HTR-8/SVneo (cell line): Measurements from ENCODE around the gene ANKS1A.
"Not testable (repeated sequence)": the region's sequence is repeated elsewhere in the genome, so short reads cannot be mapped to it uniquely, and the experiment has no call there.

Experiments
- DNase-seq: peaks from one replicate; pipeline ENCODE4 v3.0.0; 2011; ENCODE audit warnings: low spot score, mixed read lengths; ENCODE audit not compliant: insufficient read length
- FAIRE-seq: peaks from 2 replicates; lab custom pipeline; 2011; peaks lifted over from hg19 to GRCh38; lab: Jason Lieb, UNC

Gene ANKS1A

GRCh38 chr6:34884996-34885395 lies 4.1 kb upstream of the ANKS1A start:
- FAIRE-seq: no peak

GRCh38 chr6:34885837-34886236 lies 3.2 kb upstream of the ANKS1A start:
- not testable (repeated sequence) for FAIRE-seq, DNase-seq

More at GRCh38 chr6:34884996-34885395, 4.1 kb upstream of the ANKS1A start:
- DNase-seq: no peak

- FAIRE-seq: no peak
- peak; percentile 94 for DNase-seq
These were observed 1.1 kb upstream of the ANKS1A start, which contains the start of gene TAF11 for GRCh38 chr6:34887753-34888513. Gene TAF11, minus strand, starts transcription at chr6:34888042. Its CDS starts 85 bp downstream, at chr6:34887957.

GRCh38 chr6:34888514-34888856 lies 570 bp upstream of the ANKS1A start:
- DNase-seq (no peak), FAIRE-seq (no peak)

- DNase-seq: no peak
- no peak for FAIRE-seq
These were observed 1.5 kb downstream of the ANKS1A start for GRCh38 chr6:34890533-34890925.

- FAIRE-seq (no peak), DNase-seq (no peak)
These were observed 2.2 kb downstream of the ANKS1A start for GRCh38 chr6:34891296-34891695.

GRCh38 chr6:34894693-34895092 lies 5.6 kb downstream of the ANKS1A start:
- no peak for DNase-seq
- no peak for FAIRE-seq

DNA sequence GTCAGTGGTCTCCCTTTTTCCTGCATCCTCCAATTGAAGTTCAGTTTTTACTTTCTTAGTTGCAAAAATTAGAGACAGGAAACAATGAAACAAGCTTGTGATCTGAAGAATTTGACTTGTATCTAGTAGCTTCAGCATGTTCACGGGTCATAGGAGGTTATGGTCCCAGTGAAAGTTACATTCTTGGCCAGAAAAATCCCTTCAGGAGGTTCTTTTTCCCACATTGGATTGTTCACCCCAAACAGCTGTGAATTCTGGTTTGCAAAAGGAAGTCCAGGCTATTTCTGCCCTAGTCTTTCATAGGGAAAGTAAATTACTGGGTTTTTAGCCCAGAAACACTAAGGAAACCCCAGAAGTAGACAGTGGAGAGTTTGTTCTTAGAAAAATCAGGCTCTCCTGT lies 8.1 kb downstream of the ANKS1A start:
- no peak for FAIRE-seq

GRCh38 chr6:34897716-34898115 lies 8.7 kb downstream of the ANKS1A start:
- DNase-seq: no peak
- no peak for FAIRE-seq

More for the DNA sequence above, 8.1 kb downstream of the ANKS1A start:
- DNase-seq: no peak

GRCh38 chr6:34899748-34900147 lies 10.7 kb downstream of the ANKS1A start:
- DNase-seq: not testable (repeated sequence)
- peak; percentile 76 for FAIRE-seq

- FAIRE-seq (no peak), DNase-seq (no peak)
These were observed 11.4 kb downstream of the ANKS1A start for GRCh38 chr6:34900321-34901031.

DNA sequence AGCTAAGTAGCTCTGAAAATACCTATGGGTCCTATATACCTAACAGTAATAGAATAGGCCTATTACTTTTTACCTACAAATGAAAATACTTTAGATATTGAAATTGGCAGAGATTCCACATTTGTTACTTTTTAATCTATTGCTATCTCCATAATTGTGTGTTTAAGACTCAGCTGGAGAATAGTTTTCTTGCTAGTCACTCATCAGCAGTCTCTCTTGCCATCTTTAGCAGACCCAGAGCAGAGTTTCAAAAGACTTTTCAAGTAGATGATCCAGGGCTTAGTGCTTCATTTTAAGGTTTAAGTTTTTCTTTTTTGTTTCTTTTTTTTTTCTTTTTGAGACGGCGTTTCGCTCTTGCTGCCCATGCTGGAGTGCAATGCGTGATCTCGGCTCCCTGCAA lies 12.9 kb downstream of the ANKS1A start:
- DNase-seq (no peak), FAIRE-seq (no peak)

DNA sequence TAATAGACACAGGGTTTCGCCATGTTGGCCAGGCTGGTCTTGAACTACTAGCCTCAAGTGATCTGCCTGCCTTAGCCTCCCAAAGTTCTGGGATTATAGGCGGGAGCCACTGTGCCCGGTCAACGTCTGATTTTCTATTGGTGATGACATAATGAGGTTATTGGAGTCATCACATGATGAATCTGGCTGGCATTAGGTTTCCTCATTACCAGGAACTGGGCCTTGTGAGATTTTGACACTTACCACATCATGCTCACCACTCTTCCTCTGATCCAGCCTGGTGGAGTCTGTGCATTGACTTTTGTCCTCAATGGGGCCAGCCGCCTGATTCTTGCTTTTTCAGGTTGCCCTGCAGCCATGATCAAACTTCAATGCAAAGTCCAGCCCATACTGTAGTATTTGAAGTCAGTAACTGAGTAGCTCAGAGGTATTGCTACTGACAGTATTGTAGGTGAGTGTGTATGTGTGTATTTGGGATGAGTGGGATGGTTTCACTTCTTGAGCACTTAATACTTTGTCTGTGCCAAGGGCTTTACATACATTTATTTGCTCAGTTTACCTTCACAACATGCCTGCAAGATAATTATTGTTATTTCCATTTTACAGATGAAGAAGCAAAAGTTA lies 16.0 kb downstream of the ANKS1A start:
- FAIRE-seq: no peak
- DNase-seq: no peak

DNA sequence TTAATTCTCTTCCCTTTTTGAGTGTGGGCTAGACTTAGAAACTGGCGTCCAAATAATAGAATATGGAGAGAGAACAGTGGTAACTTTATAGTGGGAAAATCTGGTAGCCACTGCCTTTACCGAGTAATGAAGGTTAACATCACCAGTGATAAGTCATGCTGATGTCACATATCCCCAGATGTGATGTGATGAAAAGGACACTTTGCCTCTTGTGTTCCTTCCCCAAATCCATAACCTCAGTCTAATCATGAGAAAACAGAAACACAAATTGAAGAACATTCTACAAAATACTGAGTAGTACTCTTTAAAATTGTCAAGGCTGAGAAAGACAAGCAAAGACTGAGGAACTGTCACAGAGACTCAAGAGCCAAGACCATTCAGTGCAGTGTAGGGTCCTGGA lies 17.8 kb downstream of the ANKS1A start:
- no peak for FAIRE-seq
- no peak for DNase-seq

DNA sequence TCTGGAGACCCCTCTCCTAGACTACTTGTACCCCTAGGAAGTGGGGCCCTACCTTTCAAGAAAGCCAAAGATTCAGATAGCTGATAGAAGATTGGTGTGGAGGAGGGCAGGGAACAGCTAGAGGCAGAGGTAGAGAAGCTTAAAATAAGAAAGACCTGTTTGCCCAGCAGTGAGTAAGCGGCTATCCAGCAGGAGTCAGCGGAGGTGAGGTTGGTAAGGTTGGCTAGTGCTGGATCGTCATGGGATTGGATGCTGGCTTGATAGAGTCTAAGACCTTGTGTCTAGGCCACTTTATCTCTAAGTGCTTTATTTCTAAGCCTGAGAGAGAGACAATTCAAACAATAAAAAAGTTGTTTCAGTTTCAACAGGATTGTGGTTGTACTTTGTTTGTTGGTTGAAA lies 19.1 kb downstream of the ANKS1A start:
- FAIRE-seq (no peak), DNase-seq (no peak)

DNA sequence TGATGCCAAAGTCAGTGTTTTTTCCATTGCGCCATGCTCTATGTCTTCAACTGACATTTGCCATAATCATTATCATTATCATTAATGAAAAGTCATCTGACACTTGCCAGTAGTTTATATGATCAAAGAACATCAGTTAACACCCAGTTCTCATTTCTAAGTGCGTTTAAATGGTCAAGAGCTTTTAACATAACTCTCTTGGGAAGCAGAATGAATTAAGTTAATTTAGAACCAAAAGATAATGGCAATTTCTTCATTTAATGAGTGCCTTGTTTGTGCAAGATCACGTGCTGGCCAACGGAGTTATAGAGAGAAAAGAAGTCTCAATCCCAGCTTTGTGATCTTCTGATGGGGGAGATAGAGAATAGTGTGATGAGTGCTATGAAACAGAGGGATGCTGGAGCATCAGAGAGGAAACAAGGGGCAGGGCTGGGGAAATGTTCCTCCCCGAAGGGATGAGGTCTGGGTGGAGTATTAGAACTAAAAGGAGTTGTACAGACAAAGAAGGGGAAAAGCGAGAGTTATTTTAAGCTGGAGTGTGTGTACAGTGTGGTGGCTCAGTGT lies 20.3 kb downstream of the ANKS1A start:
- FAIRE-seq: no peak
- DNase-seq: no peak

GRCh38 chr6:34911822-34912221 lies 22.8 kb downstream of the ANKS1A start:
- DNase-seq: no peak
- no peak for FAIRE-seq

- FAIRE-seq (no peak), DNase-seq (no peak)
These were observed 23.8 kb downstream of the ANKS1A start for GRCh38 chr6:34912715-34913464.

GRCh38 chr6:34914358-34914757 lies 25.3 kb downstream of the ANKS1A start:
- DNase-seq (no peak), FAIRE-seq (no peak)

DNA sequence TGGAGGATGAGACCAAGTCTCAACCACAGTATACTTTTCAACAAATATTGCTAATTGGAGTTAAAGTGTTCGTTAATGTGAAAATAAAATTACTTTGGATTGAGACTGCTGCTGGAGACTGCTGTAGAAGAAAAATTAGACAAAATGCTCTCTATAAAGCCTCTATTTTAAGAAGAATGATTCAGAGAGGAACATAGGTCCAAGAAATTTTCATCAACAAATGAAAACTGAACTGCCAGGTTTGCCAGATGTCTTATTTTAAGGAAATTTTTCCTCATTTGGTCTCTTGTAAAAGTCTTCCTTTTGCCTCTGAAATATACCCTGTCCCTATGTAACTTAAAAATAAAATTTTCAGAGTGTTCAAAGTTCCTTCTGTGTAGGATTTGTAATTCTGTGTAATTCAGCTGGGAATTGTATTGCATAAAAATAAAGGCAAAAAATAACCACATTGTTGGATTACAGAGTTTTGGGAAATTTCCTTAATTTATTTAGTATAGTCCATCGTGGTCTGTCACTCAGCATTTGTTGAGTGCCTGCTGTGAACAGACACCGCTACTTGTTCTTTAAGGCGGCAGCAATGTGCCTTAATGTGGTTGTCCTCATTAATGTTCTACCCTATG lies 27.4 kb downstream of the ANKS1A start:
- FAIRE-seq: no peak

More for the DNA sequence above, 27.4 kb downstream of the ANKS1A start:
- no peak for DNase-seq
